Endothelial cell of umbilical vein (primary cell): ENCODE results near the gene GRIN3B. TPM values are rescaled to one million over a fixed set of nuclear protein-coding genes. Genes with fewer than 3 reads are reported as not detected.

Experiments
- BruUV-seq: library from RNA; stranded (reverse); fragments of 400-500 nt; replicated peaks from 2 replicates; lab custom pipeline; 2021; lab: Mats Ljungman, UMichigan
- CTCF ChIA-PET: fragments of 300-600, 350-600 bp; sonication (Branson Sonifier 250); formaldehyde crosslinking; loops from one replicate; lab custom pipeline; 2021; ENCODE audit warnings: antibody characterized with exemption, inconsistent platforms; lab: Charles Lee
- POLR2A ChIA-PET: fragments of 300-600, 350-600 bp; sonication (Branson Sonifier 250); formaldehyde crosslinking; loops from one replicate; lab custom pipeline; 2021; ENCODE audit warnings: antibody characterized with exemption, inconsistent platforms; lab: Charles Lee
- DNase-seq: peaks from one replicate; pipeline ENCODE4 v3.0.0-alpha.2; 2011; ENCODE audit warnings: low read depth, low spot score
- FAIRE-seq: peaks from 2 replicates; lab custom pipeline; 2011; peaks lifted over from hg19 to GRCh38; lab: Jason Lieb, UNC
- H2AFZ ChIP-seq: 2 replicates; pipeline ENCODE4 v1.6.0; 2012; ENCODE audit warnings: low read depth, low read length, control low read depth, inconsistent platforms
- H3K27ac ChIP-seq: 2 replicates; pipeline ENCODE4 v1.5.1; 2011; ENCODE audit warnings: low read depth, mild to moderate bottlenecking, control low read depth, low read length, moderate library complexity; ENCODE audit not compliant: insufficient read depth
- H3K27me3 ChIP-seq, 2 experiments: 2 replicates each; pipeline versions ENCODE4 v1.6.0 to v1.6.1; 2011; ENCODE audit warnings: low read length in 2 of 2, mixed read lengths in 1 of 2; ENCODE audit not compliant: control insufficient read depth in 2 of 2, insufficient read depth in 2 of 2
- H3K36me3 ChIP-seq, 2 experiments: 2 replicates in 1 of 2; 3 replicates in 1 of 2; pipeline ENCODE4 v1.5.1; 2011; ENCODE audit warnings: low read length in 2 of 2, mild to moderate bottlenecking in 1 of 2, moderate library complexity in 1 of 2; ENCODE audit not compliant: control insufficient read depth in 2 of 2, insufficient read depth in 2 of 2; ENCODE audit errors: extremely low read depth in 1 of 2
- H3K4me1 ChIP-seq: 3 replicates; pipeline ENCODE4 v1.5.1; 2011; ENCODE audit warnings: mild to moderate bottlenecking, low read length; ENCODE audit not compliant: control insufficient read depth, insufficient read depth; ENCODE audit errors: extremely low read depth
- H3K4me2 ChIP-seq: 2 replicates; pipeline ENCODE4 v1.6.1; 2011; ENCODE audit warnings: low read length, control low read depth, mixed read lengths; ENCODE audit not compliant: insufficient read depth
- H3K4me3 ChIP-seq, 3 experiments: fragments of 200-600 bp in 1 of 3; sonication (generic), shearing (Covaris generic) in 1 of 3; replicated peaks in 1 of 3; 2 replicates each; pipeline ENCODE4 v1.5.1; 2011 to 2016; ENCODE audit warnings: control low read depth in 3 of 3, low read length in 3 of 3, mild to moderate bottlenecking in 2 of 3, inconsistent platforms in 1 of 3, low read depth in 1 of 3, moderate library complexity in 1 of 3; ENCODE audit not compliant: insufficient read depth in 1 of 3
- H3K79me2 ChIP-seq: 2 replicates; pipeline ENCODE4 v1.6.0; 2012; ENCODE audit warnings: low read length, inconsistent platforms; ENCODE audit not compliant: control insufficient read depth, insufficient read depth
- H3K9ac ChIP-seq: replicated peaks from 2 replicates; pipeline ENCODE3; 2011; ENCODE audit warnings: low read length, control low read depth; ENCODE audit not compliant: insufficient read depth; ENCODE audit errors: extremely low read depth
- H3K9me1 ChIP-seq: replicated peaks from 3 replicates; pipeline ENCODE4 v1.6.0; 2011; ENCODE audit warnings: mild to moderate bottlenecking, low read length; ENCODE audit not compliant: control insufficient read depth, insufficient read depth; ENCODE audit errors: extremely low read depth
- H3K9me3 ChIP-seq: replicated peaks from 2 replicates; pipeline ENCODE4 v1.5.1; 2012; ENCODE audit warnings: low read length, inconsistent platforms; ENCODE audit not compliant: control insufficient read depth, insufficient read depth
- H4K20me1 ChIP-seq: replicated peaks from 2 replicates; pipeline ENCODE3; 2011; ENCODE audit warnings: mild to moderate bottlenecking, low read length; ENCODE audit not compliant: control insufficient read depth, insufficient read depth; ENCODE audit errors: extremely low read depth
- CTCF ChIP-seq, 2 donors: IDR thresholded peaks; 1 replicate in 1 of 2; 2 replicates in 1 of 2; pipeline ENCODE4 v1.5.1; 2011; ENCODE audit warnings: low read length in 2 of 2, mild to moderate bottlenecking in 2 of 2, moderate library complexity in 2 of 2, control low read depth in 1 of 2, inconsistent platforms in 1 of 2, low read depth in 1 of 2; ENCODE audit not compliant: insufficient read depth in 1 of 2; ENCODE audit errors: extremely low read depth in 1 of 2
- EZH2 ChIP-seq: IDR thresholded peaks from 2 replicates; pipeline ENCODE4 v1.6.1; 2012; ENCODE audit warnings: borderline replicate concordance, low read depth, mild to moderate bottlenecking, moderate library complexity, low read length, inconsistent platforms; ENCODE audit not compliant: severe bottlenecking
- FOS ChIP-seq: IDR thresholded peaks from 2 replicates; pipeline ENCODE4 v1.6.1; 2011; ENCODE audit warnings: mild to moderate bottlenecking, low read length, moderate library complexity, borderline replicate concordance; ENCODE audit not compliant: insufficient read depth
- GATA2 ChIP-seq: IDR thresholded peaks from 2 replicates; pipeline ENCODE4 v1.7.0; 2011; ENCODE audit warnings: low read depth, mild to moderate bottlenecking, moderate library complexity, mixed read lengths, low read length; ENCODE audit not compliant: insufficient read length, insufficient read depth
- JUN ChIP-seq: IDR thresholded peaks from 2 replicates; pipeline ENCODE4 v1.6.1; 2011; ENCODE audit warnings: borderline replicate concordance, low read depth; ENCODE audit not compliant: insufficient read length, insufficient read depth
- MAX ChIP-seq: IDR thresholded peaks from 2 replicates; pipeline ENCODE4 v1.6.1; 2011; ENCODE audit not compliant: insufficient read depth, insufficient read length
- MYC ChIP-seq: IDR thresholded peaks from one replicate; pipeline ENCODE4 v1.6.1; 2011; ENCODE audit warnings: mild to moderate bottlenecking, low read depth, low read length
- POLR2A ChIP-seq: IDR thresholded peaks from 2 replicates; pipeline ENCODE4 v1.6.1; 2012; ENCODE audit warnings: low read depth, mild to moderate bottlenecking, control low read depth, low read length
- POLR2AphosphoS5 ChIP-seq: IDR thresholded peaks from 2 replicates; pipeline ENCODE4 v1.6.1; 2012; ENCODE audit warnings: low read depth, mild to moderate bottlenecking, control low read depth, low read length, moderate library complexity; ENCODE audit not compliant: insufficient read depth
- dilution Hi-C: fragments of 300-500 bp; cut with MboI; formaldehyde crosslinking; loops from one replicate; pipeline ENCODE4 v1.15.0; 2019; ENCODE audit warnings: low sequenced_read_pairs; ENCODE audit not compliant: extremely low pct_ligation_motif_present
- intact Hi-C: fragments of 100-400 bp; cut with micrococcal nuclease; formaldehyde crosslinking; loops from one replicate; pipeline ENCODE4 v1.10.0; 2022
- polyA plus RNA-seq, 4 experiments: library from polyadenylated mRNA; depleted of rRNA in 3 of 4; stranded (reverse) in 3 of 4; unstranded in 1 of 4; fragments of >200 nt; gene quantifications; 2 replicates each; pipeline versions ENCODE4 v1.2.1 to v1.2.3, GENCODE V29; 2011 to 2012; ENCODE audit warnings: missing spikeins in 1 of 4
- total RNA-seq: library from RNA; stranded (reverse); gene quantifications from 2 replicates; pipeline ENCODE4 v1.2.3, GENCODE V29; 2021

Gene GRIN3B
- total and polyA plus RNA-seq, 2 donors (not counting 3 experiments of a cell fraction or from before 2014, with no cell fraction given), result 0.43 to 0.82 TPM

- ChIA-PET POLR2A (no interaction called here), CTCF (interaction anchor here (0.9 to 2.7 kb wide), 3 partner anchors 15 to 25 kb away, joined by 3 to 10 read pairs (median 6); partner anchors contain the start of gene ARHGAP45)
- dilution Hi-C loops (no loop called here), intact Hi-C loops (loop anchor here (2.0 kb wide), 1 partner anchor 53 kb away; the partner anchor contains the start of gene POLR2E)
- Histone ChIP-seq H2AFZ (no peak overlapping the region), H3K9me3 (no peaks in the 10 kb centered on the region), H3K4me2 (no peak overlapping the region), H3K9ac (no peak overlapping the region), H3K27me3 (no peaks in the 10 kb centered on the region), H3K36me3 (peaks cover 0 to 2% of the 10 kb centered on the region in 2 experiments), H3K27ac (no peak overlapping the region), H3K4me3 (no peak overlapping the region), H3K4me1 (peaks cover 25% of the 10 kb centered on the region), H3K79me2 (no peaks in the 10 kb centered on the region), H3K9me1 (no peaks in the 10 kb centered on the region), H4K20me1 (no peaks in the 10 kb centered on the region)
- FAIRE-seq, result no peak
- no peak for DNase-seq
- no TSS peak for BruUV-seq
- TF ChIP-seq MYC (no peak), FOS (no peak), POLR2A (no peak), POLR2AphosphoS5 (no peak), GATA2 (no peak), JUN (no peak), MAX (no peak), EZH2 (no peak), CTCF (IDR thresholded peaks at IDR 0.05; ENCODE audit: extremely low read depth in 1 of 2, insufficient read depth in 1 of 2, low read depth in 1 of 2, low read length in 2 of 2) (no peak)
Measured at GRCh38 chr19:1041835-1042685, 41.8 kb downstream of the GRIN3B start.
